ENCODE measurements around the gene STIL.
A peak's percentile ranks its signal among the peaks of the same experiment; 100 is the strongest.
"Not testable (repeated sequence)": the region's sequence is repeated elsewhere in the genome, so short reads cannot be mapped to it uniquely, and the experiment has no call there.

The STIL gene

GRCh38 chr1:47276850-47277249 lies 37.1 kb downstream of the STIL start:
- Histone ChIP-seq H3K27ac (ENCODE audit: poor library complexity, severe bottlenecking) (no peak overlapping the region), H3K36me3 (ENCODE audit: low read depth) (peaks cover 83% of the 10 kb centered on the region), H3K27me3 (ENCODE audit: insufficient read depth, poor library complexity, severe bottlenecking) (no peaks in the 10 kb centered on the region), H3K9me3 (ENCODE audit: severe bottlenecking) (no peaks in the 10 kb centered on the region), H3K4me3 (ENCODE audit: severe bottlenecking) (no peak overlapping the region), H3K4me1 (ENCODE audit: insufficient read depth, poor library complexity, severe bottlenecking) (no peaks in the 10 kb centered on the region)
- TF ChIP-seq CTCF (IDR thresholded peaks at IDR 0.05; ENCODE audit: poor library complexity, severe bottlenecking), result no peak
- DNase-seq (ENCODE audit: low spot score) (no peak), ATAC-seq (ENCODE audit: low read depth) (no peak)

GRCh38 chr1:47275811-47276210 lies 38.1 kb downstream of the STIL start:
- not testable (repeated sequence) for H3K27me3 ChIP-seq (ENCODE audit: insufficient read depth, poor library complexity, severe bottlenecking); H3K9me3 ChIP-seq (ENCODE audit: severe bottlenecking); DNase-seq (ENCODE audit: low spot score); H3K27ac ChIP-seq (ENCODE audit: poor library complexity, severe bottlenecking); ATAC-seq (ENCODE audit: low read depth); H3K4me3 ChIP-seq (ENCODE audit: severe bottlenecking); H3K4me1 ChIP-seq (ENCODE audit: insufficient read depth, poor library complexity, severe bottlenecking)
- H3K36me3 ChIP-seq (ENCODE audit: low read depth), result peaks cover 83% of the 10 kb centered on the region

GRCh38 chr1:47265529-47265928 lies 48.4 kb downstream of the STIL start:
- H3K9me3 ChIP-seq (ENCODE audit: severe bottlenecking); H3K4me1 ChIP-seq (ENCODE audit: insufficient read depth, poor library complexity, severe bottlenecking); H3K27me3 ChIP-seq (ENCODE audit: insufficient read depth, poor library complexity, severe bottlenecking); H3K4me3 ChIP-seq (ENCODE audit: severe bottlenecking); H3K27ac ChIP-seq (ENCODE audit: poor library complexity, severe bottlenecking); DNase-seq (ENCODE audit: low spot score); ATAC-seq (ENCODE audit: low read depth): not testable (repeated sequence)
- H3K36me3 ChIP-seq (ENCODE audit: low read depth), result peaks cover 84% of the 10 kb centered on the region

GRCh38 chr1:47262787-47263413 lies 51.0 kb downstream of the STIL start:
- no peaks in the 10 kb centered on the region for H3K27me3 ChIP-seq (ENCODE audit: insufficient read depth, poor library complexity, severe bottlenecking)
- no peak for DNase-seq (ENCODE audit: low spot score)

GRCh38 chr1:47257224-47257623 lies 56.7 kb downstream of the STIL start:
- no peak overlapping the region for H3K27ac ChIP-seq (ENCODE audit: poor library complexity, severe bottlenecking)
- H3K36me3 ChIP-seq (ENCODE audit: low read depth), result peaks cover 80% of the 10 kb centered on the region
- H3K4me3 ChIP-seq (ENCODE audit: severe bottlenecking), result no peak overlapping the region
- TF ChIP-seq CTCF (IDR thresholded peaks at IDR 0.05; ENCODE audit: poor library complexity, severe bottlenecking), result no peak
- ATAC-seq (ENCODE audit: low read depth) (no peak), DNase-seq (ENCODE audit: low spot score) (no peak)
- H3K9me3 ChIP-seq (ENCODE audit: severe bottlenecking), result no peaks in the 10 kb centered on the region
- H3K4me1 ChIP-seq (ENCODE audit: insufficient read depth, poor library complexity, severe bottlenecking), result peaks cover 11% of the 10 kb centered on the region
- no peaks in the 10 kb centered on the region for H3K27me3 ChIP-seq (ENCODE audit: insufficient read depth, poor library complexity, severe bottlenecking)

More at GRCh38 chr1:47262787-47263413, 51.0 kb downstream of the STIL start:
- Histone ChIP-seq H3K27ac (ENCODE audit: poor library complexity, severe bottlenecking) (no peak overlapping the region), H3K4me3 (ENCODE audit: severe bottlenecking) (no peak overlapping the region), H3K9me3 (ENCODE audit: severe bottlenecking) (no peaks in the 10 kb centered on the region), H3K36me3 (ENCODE audit: low read depth) (peaks cover 79% of the 10 kb centered on the region), H3K4me1 (ENCODE audit: insufficient read depth, poor library complexity, severe bottlenecking) (no peaks in the 10 kb centered on the region)
- ATAC-seq (ENCODE audit: low read depth), result no peak
- peak; percentile 66 for TF ChIP-seq CTCF (IDR thresholded peaks at IDR 0.05; ENCODE audit: poor library complexity, severe bottlenecking)

GRCh38 chr1:47252795-47253194 lies 61.2 kb downstream of the STIL start:
- ATAC-seq (ENCODE audit: low read depth), result no peak
- DNase-seq (ENCODE audit: low spot score), result no peak
- Histone ChIP-seq H3K36me3 (ENCODE audit: low read depth) (peaks cover 70% of the 10 kb centered on the region), H3K27me3 (ENCODE audit: insufficient read depth, poor library complexity, severe bottlenecking) (no peaks in the 10 kb centered on the region), H3K4me1 (ENCODE audit: insufficient read depth, poor library complexity, severe bottlenecking) (peaks cover 11% of the 10 kb centered on the region), H3K9me3 (ENCODE audit: severe bottlenecking) (no peaks in the 10 kb centered on the region), H3K27ac (ENCODE audit: poor library complexity, severe bottlenecking) (no peak overlapping the region), H3K4me3 (ENCODE audit: severe bottlenecking) (no peak overlapping the region)
- TF ChIP-seq CTCF (IDR thresholded peaks at IDR 0.05; ENCODE audit: poor library complexity, severe bottlenecking), result no peak
